ENCODE data around the gene FOXA3. TPM values are rescaled to one million over a fixed set of nuclear protein-coding genes. Genes with fewer than 3 reads are reported as not detected.

FOXA3 gene
- total RNA-seq, 3 donors from 2014 or later: 14.1 to 33.7 (median 32.9) TPM

GRCh38 chr19:45882652-45883585 lies 18.8 kb downstream of the FOXA3 start:
- H3K9me3 ChIP-seq: no peaks in the 10 kb centered on the region
- intact Hi-C loops (cut with DNase I, micrococcal nuclease): no loop called here
- H3K4me1 ChIP-seq (ENCODE audit: low read depth): peaks cover 58% of the 10 kb centered on the region
- TF ChIP-seq CTCF (IDR thresholded peaks at IDR 0.05): peak; percentile 90
- H3K4me3 ChIP-seq: no peak overlapping the region
- ATAC-seq (peak; percentile 68), DNase-seq (peak; percentile 91 to 94 (median 93))
- H3K36me3 ChIP-seq (ENCODE audit: low read depth): no peaks in the 10 kb centered on the region

- ATAC-seq: no peak
- Histone ChIP-seq H3K36me3 (ENCODE audit: low read depth) (no peaks in the 10 kb centered on the region), H3K4me1 (ENCODE audit: low read depth) (peaks cover 52% of the 10 kb centered on the region), H3K4me3 (no peak overlapping the region), H3K9me3 (no peaks in the 10 kb centered on the region)
- no peak for TF ChIP-seq CTCF (IDR thresholded peaks at IDR 0.05)
- intact Hi-C loops (cut with DNase I, micrococcal nuclease): no loop called here
- no peak for DNase-seq
Measured at GRCh38 chr19:45883586-45883880, 19.4 kb downstream of the FOXA3 start.

GRCh38 chr19:45883881-45884681 lies 20.0 kb downstream of the FOXA3 start:
- no peak for TF ChIP-seq CTCF (IDR thresholded peaks at IDR 0.05)
- H3K36me3 ChIP-seq (ENCODE audit: low read depth): no peaks in the 10 kb centered on the region
- peaks cover 49% of the 10 kb centered on the region for H3K4me1 ChIP-seq (ENCODE audit: low read depth)
- ATAC-seq (no peak), DNase-seq (peak; percentile 38 to 65 (median 62))
- H3K4me3 ChIP-seq: no peak overlapping the region
- intact Hi-C loops (cut with DNase I, micrococcal nuclease): no loop called here
- no peaks in the 10 kb centered on the region for H3K9me3 ChIP-seq

GRCh38 chr19:45884682-45885555 lies 20.8 kb downstream of the FOXA3 start:
- intact Hi-C loops (cut with DNase I, micrococcal nuclease): no loop called here
- DNase-seq (peak in 2 of 3 donors; percentile 62 to 71), ATAC-seq (no peak)
- Histone ChIP-seq H3K9me3 (no peaks in the 10 kb centered on the region), H3K4me1 (ENCODE audit: low read depth) (peaks cover 49% of the 10 kb centered on the region), H3K36me3 (ENCODE audit: low read depth) (no peaks in the 10 kb centered on the region), H3K4me3 (peak overlapping the region; percentile 57)
- no peak for TF ChIP-seq CTCF (IDR thresholded peaks at IDR 0.05)

Data from mucosa of descending colon (tissue), 3 donors.